Measurements from ENCODE around the gene PACSIN1.

Gene PACSIN1

DNA sequence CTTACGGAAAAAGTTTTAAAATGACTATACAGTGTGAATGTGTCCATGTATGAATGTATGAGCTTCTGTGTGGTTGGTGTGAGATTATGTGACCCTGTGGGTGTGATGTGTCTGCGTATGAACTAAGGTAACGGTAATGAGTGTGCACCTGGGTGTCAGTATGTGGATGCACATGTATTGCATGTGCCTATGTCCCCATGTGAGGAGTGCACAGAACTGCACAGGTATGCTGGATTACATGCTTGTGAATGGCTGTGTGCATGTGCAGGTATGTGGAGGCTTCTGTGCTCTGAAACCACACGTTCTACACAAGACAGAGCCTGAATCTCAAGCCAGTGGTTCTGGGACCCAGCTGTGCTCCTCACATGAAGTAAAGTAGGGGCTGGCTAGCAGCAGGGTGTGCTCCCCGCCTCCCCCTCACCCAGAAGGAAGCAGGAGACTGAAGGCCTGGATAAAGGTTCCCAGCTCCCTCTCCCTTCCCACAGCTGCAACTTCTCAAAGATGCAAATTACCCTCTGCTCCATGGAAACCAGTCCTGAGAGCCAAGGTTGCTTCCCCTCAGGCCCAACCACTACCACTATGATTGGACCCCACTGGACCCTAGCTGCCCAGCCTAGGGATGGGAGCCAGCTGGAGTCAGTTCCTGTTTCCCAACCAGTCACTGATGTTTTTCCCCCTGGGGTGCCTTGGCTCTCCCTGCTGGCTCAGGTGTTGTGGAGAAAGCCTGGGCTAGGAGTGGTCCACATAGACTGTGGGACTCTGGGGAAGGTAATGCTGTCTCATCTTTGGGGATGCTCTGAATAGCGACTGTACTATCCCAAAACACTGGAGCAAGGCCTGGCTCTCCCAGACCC lies 115.1 kb downstream of the PACSIN1 start:
- Histone ChIP-seq H3K36me3 (ENCODE audit: control insufficient read depth, insufficient read depth, low read length) (no peaks in the 10 kb centered on the region), H3K27ac (ENCODE audit: low read depth, low read length) (no peak overlapping the region), H3K4me1 (ENCODE audit: control insufficient read depth, insufficient read depth, low read length) (peaks cover 11% of the 10 kb centered on the region), H3K9ac (ENCODE audit: low read length) (no peak overlapping the region), H3K4me3 (ENCODE audit: low read depth, low read length) (no peak overlapping the region), H3K9me3 (ENCODE audit: control insufficient read depth, insufficient read depth, low read depth, low read length) (no peaks in the 10 kb centered on the region), H3K27me3 (ENCODE audit: control insufficient read depth, insufficient read depth, low read length) (no peaks in the 10 kb centered on the region)

DNA sequence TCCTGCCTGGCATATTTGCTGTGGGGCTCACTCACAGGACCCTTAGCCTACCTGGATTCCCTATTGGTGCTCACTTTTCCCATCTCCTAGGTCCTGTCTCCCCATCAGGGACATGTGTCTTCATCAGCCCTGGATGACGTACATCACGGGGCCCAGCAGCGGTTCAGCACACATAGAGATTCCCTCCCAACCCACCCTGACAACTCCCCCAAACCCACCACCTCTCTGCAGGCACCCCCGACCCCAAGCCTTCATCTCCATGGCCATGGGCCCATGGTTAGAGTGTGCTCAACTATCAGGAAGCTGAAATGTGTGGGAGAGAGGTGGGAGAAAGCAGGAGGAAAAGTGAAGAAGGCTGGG lies 115.7 kb downstream of the PACSIN1 start:
- no peaks in the 10 kb centered on the region for H3K9me3 ChIP-seq (ENCODE audit: control insufficient read depth, insufficient read depth, low read depth, low read length)
- H3K4me3 ChIP-seq (ENCODE audit: low read depth, low read length) = no peak overlapping the region
- no peak overlapping the region for H3K9ac ChIP-seq (ENCODE audit: low read length)
- peaks cover 8% of the 10 kb centered on the region for H3K4me1 ChIP-seq (ENCODE audit: control insufficient read depth, insufficient read depth, low read length)
- H3K27ac ChIP-seq (ENCODE audit: low read depth, low read length) = no peak overlapping the region
- H3K27me3 ChIP-seq (ENCODE audit: control insufficient read depth, insufficient read depth, low read length) = no peaks in the 10 kb centered on the region
- no peaks in the 10 kb centered on the region for H3K36me3 ChIP-seq (ENCODE audit: control insufficient read depth, insufficient read depth, low read length)

DNA sequence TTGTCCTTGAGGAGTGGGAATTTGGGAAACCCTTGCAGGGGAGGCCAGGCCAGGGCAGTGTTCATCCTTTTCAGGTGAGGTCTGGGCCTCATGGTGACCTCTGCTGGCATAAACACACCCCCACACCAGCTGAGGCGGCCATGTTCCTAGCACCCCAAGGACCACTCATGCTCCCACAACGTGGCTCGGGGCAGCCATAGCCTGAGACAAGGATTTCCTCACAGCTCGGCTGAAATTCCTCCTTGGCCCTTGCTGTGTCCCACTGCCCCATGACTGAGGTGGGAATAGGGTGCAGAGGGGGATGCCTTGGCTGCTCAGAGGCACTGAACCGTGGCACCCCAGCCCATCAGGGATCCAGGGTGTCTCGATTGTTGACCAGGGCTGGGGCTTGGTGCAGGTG lies 117.6 kb downstream of the PACSIN1 start:
- Histone ChIP-seq H3K27me3 (ENCODE audit: control insufficient read depth, insufficient read depth, low read length) (no peaks in the 10 kb centered on the region), H3K36me3 (ENCODE audit: control insufficient read depth, insufficient read depth, low read length) (no peaks in the 10 kb centered on the region), H3K4me1 (ENCODE audit: control insufficient read depth, insufficient read depth, low read length) (peaks cover 17% of the 10 kb centered on the region), H3K4me3 (ENCODE audit: low read depth, low read length) (no peak overlapping the region), H3K9me3 (ENCODE audit: control insufficient read depth, insufficient read depth, low read depth, low read length) (no peaks in the 10 kb centered on the region), H3K27ac (ENCODE audit: low read depth, low read length) (no peak overlapping the region), H3K9ac (ENCODE audit: low read length) (no peak overlapping the region)

DNA sequence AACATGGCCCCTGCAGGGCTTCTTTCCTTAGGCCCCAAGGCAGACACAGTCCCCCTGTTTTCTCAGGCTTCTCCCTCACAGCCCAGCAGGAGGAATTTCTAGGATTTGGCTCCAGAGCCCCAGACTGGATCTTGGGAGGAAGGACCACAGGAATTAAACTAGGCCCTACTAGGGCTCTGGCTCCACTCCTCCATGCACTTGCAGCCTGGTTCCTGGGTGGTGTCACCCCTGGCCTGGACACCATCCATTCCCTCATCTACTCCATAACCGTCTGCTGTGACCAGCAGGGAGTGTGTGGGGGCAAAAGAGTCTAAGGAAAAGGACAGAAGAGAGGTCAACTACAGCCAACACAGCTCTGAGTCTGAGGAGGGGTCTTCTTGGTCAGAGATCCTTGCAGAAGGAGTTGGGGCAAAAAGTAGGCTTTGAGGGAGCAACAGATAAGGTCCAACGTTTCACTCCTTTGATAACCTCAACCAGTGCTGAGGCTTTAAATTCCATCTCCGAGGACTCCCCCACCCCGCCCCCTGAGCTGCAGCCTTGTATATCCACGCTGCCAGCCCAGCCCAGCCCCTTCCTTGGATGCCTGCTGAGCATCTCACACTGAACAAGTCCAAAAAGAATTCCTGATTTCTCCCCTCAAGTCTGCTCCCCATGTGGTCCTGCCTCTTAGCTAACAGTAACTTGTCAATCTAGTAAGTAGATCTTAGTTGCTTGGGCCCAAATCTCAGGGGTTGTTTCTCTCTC lies 118.2 kb downstream of the PACSIN1 start:
- no peak overlapping the region for H3K27ac ChIP-seq (ENCODE audit: low read depth, low read length)
- H3K9me3 ChIP-seq (ENCODE audit: control insufficient read depth, insufficient read depth, low read depth, low read length) = no peaks in the 10 kb centered on the region
- H3K36me3 ChIP-seq (ENCODE audit: control insufficient read depth, insufficient read depth, low read length) = no peaks in the 10 kb centered on the region
- peaks cover 21% of the 10 kb centered on the region for H3K4me1 ChIP-seq (ENCODE audit: control insufficient read depth, insufficient read depth, low read length)
- no peak overlapping the region for H3K4me3 ChIP-seq (ENCODE audit: low read depth, low read length)
- H3K9ac ChIP-seq (ENCODE audit: low read length) = no peak overlapping the region
- H3K27me3 ChIP-seq (ENCODE audit: control insufficient read depth, insufficient read depth, low read length) = no peaks in the 10 kb centered on the region

DNA sequence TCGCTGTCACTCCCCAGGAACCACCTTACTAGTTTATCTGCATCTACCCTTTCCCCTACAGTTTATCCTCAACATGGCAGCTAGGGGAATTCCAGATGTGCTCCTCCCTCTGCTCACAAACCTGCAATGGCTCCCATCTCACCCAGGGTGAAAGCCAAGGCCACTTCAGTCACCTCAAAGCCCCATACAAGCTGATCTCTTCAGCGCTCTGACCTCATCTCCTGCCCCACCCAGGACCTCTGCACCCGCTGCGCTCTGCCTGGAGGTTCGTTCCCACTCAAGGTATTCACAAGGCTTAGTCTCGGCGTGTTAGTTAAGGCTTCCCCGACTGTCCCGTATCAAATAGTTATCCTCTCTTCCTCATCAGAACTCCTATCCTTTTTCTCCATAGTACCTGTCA lies 118.8 kb downstream of the PACSIN1 start:
- H3K36me3 ChIP-seq (ENCODE audit: control insufficient read depth, insufficient read depth, low read length) = no peaks in the 10 kb centered on the region
- H3K4me1 ChIP-seq (ENCODE audit: control insufficient read depth, insufficient read depth, low read length) = peaks cover 26% of the 10 kb centered on the region
- H3K9me3 ChIP-seq (ENCODE audit: control insufficient read depth, insufficient read depth, low read depth, low read length) = no peaks in the 10 kb centered on the region
- H3K4me3 ChIP-seq (ENCODE audit: low read depth, low read length) = no peak overlapping the region
- H3K27me3 ChIP-seq (ENCODE audit: control insufficient read depth, insufficient read depth, low read length) = no peaks in the 10 kb centered on the region
- H3K9ac ChIP-seq (ENCODE audit: low read length) = no peak overlapping the region
- H3K27ac ChIP-seq (ENCODE audit: low read depth, low read length) = no peak overlapping the region
